IMR-90 (cell line): ENCODE measurements around the gene TLNRD1. TPM values are rescaled to one million over a fixed set of nuclear protein-coding genes. Genes with fewer than 3 reads are reported as not detected.

Experiments
- ATAC-seq: fragments of 200-7000 bp; cut with Tn5 transposase; 2 replicates; pipeline ENCODE4 v1.9.1; 2020; ENCODE audit warnings: low read depth, mild to moderate bottlenecking, moderate library complexity
- BruUV-seq: library from RNA; stranded (reverse); fragments of 400-500 nt; replicated peaks from 2 replicates; lab custom pipeline; 2021; lab: Mats Ljungman, UMichigan
- CTCF ChIA-PET: fragments of 300-600 bp; formaldehyde crosslinking; extraction: SDS; loops from one replicate; lab custom pipeline; 2021; ENCODE audit warnings: antibody characterized with exemption; lab: Yijun Ruan, JAX
- POLR2A ChIA-PET: fragments of 300-600 bp; sonication (Branson Sonifier 250); formaldehyde crosslinking; loops from one replicate; lab custom pipeline; 2022; ENCODE audit warnings: antibody characterized with exemption; ENCODE audit not compliant: unreplicated experiment; lab: Charles Lee
- DNase-seq: peaks from one replicate; pipeline ENCODE4 v3.0.0; 2013
- H2AFZ ChIP-seq: replicated peaks from 2 replicates; pipeline ENCODE3; 2013; ENCODE audit warnings: low read length, mild to moderate bottlenecking; ENCODE audit not compliant: poor library complexity
- H2AK5ac ChIP-seq: 2 replicates; pipeline ENCODE4 v1.6.1; 2013; ENCODE audit warnings: low read depth, low read length, inconsistent platforms
- H2AK9ac ChIP-seq: replicated peaks from 2 replicates; pipeline ENCODE3; 2013; ENCODE audit warnings: mild to moderate bottlenecking, low read depth, low read length, moderate library complexity; ENCODE audit not compliant: poor library complexity
- H2BK120ac ChIP-seq: 2 replicates; pipeline ENCODE4 v1.6.1; 2013; ENCODE audit warnings: low read depth, low read length, inconsistent platforms
- H2BK15ac ChIP-seq: 3 replicates; pipeline ENCODE4 v1.6.1; 2013; ENCODE audit warnings: low read depth, low read length, inconsistent platforms
- H2BK20ac ChIP-seq: 2 replicates; pipeline ENCODE4 v1.6.1; 2013; ENCODE audit warnings: low read depth, mild to moderate bottlenecking, inconsistent platforms, low read length, moderate library complexity
- H2BK5ac ChIP-seq: 2 replicates; pipeline ENCODE4 v1.6.1; 2013; ENCODE audit warnings: mild to moderate bottlenecking, low read depth, low read length, inconsistent platforms; ENCODE audit not compliant: poor library complexity, severe bottlenecking
- H3K14ac ChIP-seq: replicated peaks from 2 replicates; pipeline ENCODE4 v1.6.1; 2013; ENCODE audit warnings: low read depth, low read length, inconsistent platforms
- H3K18ac ChIP-seq: 2 replicates; pipeline ENCODE4 v1.6.1; 2013; ENCODE audit warnings: low read depth, low read length, control low read depth
- H3K23ac ChIP-seq: 2 replicates; pipeline ENCODE4 v1.6.1; 2013; ENCODE audit warnings: low read depth, low read length, inconsistent platforms
- H3K27ac ChIP-seq: 2 replicates; pipeline ENCODE4 v1.5.1; 2013; ENCODE audit warnings: mild to moderate bottlenecking, control low read depth, low read length; ENCODE audit not compliant: insufficient read depth
- H3K27me3 ChIP-seq: 2 replicates; pipeline ENCODE4 v1.6.1; 2013; ENCODE audit warnings: low read length; ENCODE audit not compliant: control insufficient read depth, insufficient read depth
- H3K36me3 ChIP-seq: 2 replicates; pipeline ENCODE4 v1.6.1; 2013; ENCODE audit warnings: low read length, mixed read lengths; ENCODE audit not compliant: control insufficient read depth, insufficient read depth
- H3K4ac ChIP-seq: 2 replicates; pipeline ENCODE4 v1.6.1; 2013; ENCODE audit warnings: low read depth, low read length, inconsistent platforms
- H3K4me1 ChIP-seq: 2 replicates; pipeline ENCODE4 v1.6.1; 2013; ENCODE audit warnings: low read length, mixed read lengths; ENCODE audit not compliant: control insufficient read depth, insufficient read depth
- H3K4me2 ChIP-seq: 2 replicates; pipeline ENCODE4 v1.6.1; 2013; ENCODE audit warnings: low read depth, mild to moderate bottlenecking, control low read depth, low read length, moderate library complexity
- H3K4me3 ChIP-seq: 2 replicates; pipeline ENCODE4 v1.5.1; 2013; ENCODE audit warnings: low read depth, mild to moderate bottlenecking, control low read depth, low read length, moderate library complexity; ENCODE audit not compliant: insufficient read depth
- H3K56ac ChIP-seq: 2 replicates; pipeline ENCODE4 v1.6.1; 2013; ENCODE audit warnings: low read length, inconsistent platforms; ENCODE audit not compliant: insufficient read depth; ENCODE audit errors: extremely low read depth
- H3K79me1 ChIP-seq, 2 experiments: 2 replicates each; pipeline ENCODE4 v1.6.1; 2013; ENCODE audit warnings: low read length in 2 of 2, inconsistent platforms in 1 of 2, low read depth in 1 of 2
- H3K9ac ChIP-seq: 2 replicates; pipeline ENCODE4 v1.6.1; 2013; ENCODE audit warnings: low read depth, low read length, control low read depth
- H3K9me1 ChIP-seq: 2 replicates; pipeline ENCODE4 v1.6.1; 2013; ENCODE audit warnings: low read length, inconsistent platforms; ENCODE audit not compliant: insufficient read depth
- H3K9me3 ChIP-seq: 2 replicates; pipeline ENCODE4 v1.6.1; 2013; ENCODE audit warnings: low read length; ENCODE audit not compliant: control insufficient read depth, insufficient read depth
- H4K20me1 ChIP-seq: 2 replicates; pipeline ENCODE4 v1.6.1; 2013; ENCODE audit warnings: low read length, inconsistent platforms; ENCODE audit not compliant: insufficient read depth
- H4K5ac ChIP-seq: 2 replicates; pipeline ENCODE4 v1.6.1; 2013; ENCODE audit warnings: mild to moderate bottlenecking, low read depth, low read length, control low read depth
- H4K8ac ChIP-seq, 2 experiments: 2 replicates each; pipeline ENCODE4 v1.6.1; 2013; ENCODE audit warnings: low read depth in 2 of 2, low read length in 2 of 2, control low read depth in 1 of 2, inconsistent platforms in 1 of 2
- H4K91ac ChIP-seq: 2 replicates; pipeline ENCODE4 v1.6.1; 2013; ENCODE audit warnings: low read depth, low read length, inconsistent platforms; ENCODE audit not compliant: insufficient read depth
- BHLHE40 ChIP-seq: fragments of 150-350 bp; IDR thresholded peaks from 2 replicates; pipeline ENCODE4 v1.6.1; 2016; ENCODE audit warnings: mild to moderate bottlenecking, low read depth, low read length
- CEBPB ChIP-seq: IDR thresholded peaks from 2 replicates; pipeline ENCODE4 v1.6.1; 2012; ENCODE audit warnings: low read depth, low read length, improper control_type of control experiment
- CHD1 ChIP-seq: IDR thresholded peaks from 2 replicates; pipeline ENCODE4 v1.6.1; 2012; ENCODE audit warnings: low read depth, low read length, improper control_type of control experiment
- FOS ChIP-seq: fragments of 150-350 bp; IDR thresholded peaks from 2 replicates; pipeline ENCODE4 v1.6.1; 2016; ENCODE audit warnings: low read depth, low read length
- MAFK ChIP-seq: IDR thresholded peaks from 2 replicates; pipeline ENCODE4 v1.6.1; 2012; ENCODE audit warnings: low read depth, low read length, improper control_type of control experiment
- MAZ ChIP-seq: IDR thresholded peaks from 2 replicates; pipeline ENCODE4 v1.6.1; 2012; ENCODE audit warnings: low read depth, mild to moderate bottlenecking, low read length, improper control_type of control experiment, moderate library complexity, borderline replicate concordance
- MXI1 ChIP-seq: IDR thresholded peaks from 2 replicates; pipeline ENCODE4 v1.6.1; 2012; ENCODE audit warnings: low read depth, mild to moderate bottlenecking, low read length, moderate library complexity, borderline replicate concordance
- NFE2L2 ChIP-seq: fragments of 150-350 bp; IDR thresholded peaks from 2 replicates; pipeline ENCODE4 v1.6.1; 2016; ENCODE audit warnings: low read depth, mild to moderate bottlenecking, low read length
- POLR2A ChIP-seq: IDR thresholded peaks from 2 replicates; pipeline ENCODE4 v1.6.1; 2012; ENCODE audit warnings: mild to moderate bottlenecking, low read depth, low read length
- RAD21 ChIP-seq: IDR thresholded peaks from 2 replicates; pipeline ENCODE4 v1.6.1; 2012; ENCODE audit warnings: low read length, improper control_type of control experiment
- RCOR1 ChIP-seq: IDR thresholded peaks from 2 replicates; pipeline ENCODE4 v1.6.1; 2012; ENCODE audit warnings: mild to moderate bottlenecking, low read length, improper control_type of control experiment; ENCODE audit not compliant: insufficient replicate concordance
- RFX5 ChIP-seq: IDR thresholded peaks from 2 replicates; pipeline ENCODE4 v1.8.0; 2012; ENCODE audit warnings: low read depth, mild to moderate bottlenecking, low read length, moderate library complexity
- SMC3 ChIP-seq: fragments of 150-350 bp; IDR thresholded peaks from 2 replicates; pipeline ENCODE4 v1.6.1; 2016; ENCODE audit warnings: low read depth, mild to moderate bottlenecking, antibody characterized with exemption, low read length, moderate library complexity
- WGBS, 2 experiments: methylation state at CpG; one replicate each; pipeline versions ENCODE4 v1.1.5 to v1.1.7; 2013; ENCODE audit warnings: missing lambda C conversion rate in 2 of 2; ENCODE audit not compliant: insufficient read length in 1 of 2; ENCODE audit errors: extremely low coverage in 2 of 2; 5-methylcytosine and 5-hydroxymethylcytosine counted together
- dilution Hi-C: fragments of 300-500 bp; cut with HindIII; formaldehyde crosslinking; loops from one replicate; pipeline ENCODE4 v1.14.3; 2018; ENCODE audit warnings: low sequenced_read_pairs; ENCODE audit not compliant: unreplicated experiment
- in situ Hi-C: fragments of 300-500 bp; cut with MboI; formaldehyde crosslinking; loops from 3 replicates; pipeline ENCODE4 v1.14.3; 2019; ENCODE audit warnings: low sequenced_read_pairs, inconsistent platforms, mixed read lengths
- intact Hi-C: fragments of 100-400 bp; cut with micrococcal nuclease; formaldehyde crosslinking; loops from 2 replicates; pipeline ENCODE4 v1.10.0; 2022
- polyA plus RNA-seq, 3 experiments: library from polyadenylated mRNA; depleted of rRNA; stranded (reverse); fragments of >200 nt; gene quantifications; 2 replicates each; pipeline ENCODE4 v1.2.3, GENCODE V29; 2012; ENCODE audit warnings: low replicate concordance in 1 of 3
- total RNA-seq: library from RNA; depleted of rRNA; stranded (reverse); fragments of >200 nt; gene quantifications from 2 replicates; pipeline ENCODE4 v1.2.3, GENCODE V29; 2012
- TF ChIP-seq, protein P1 (sequence below): fragments of 150-350 bp; IDR thresholded peaks from 2 replicates; pipeline ENCODE4 v1.6.1; 2016; ENCODE audit warnings: low read depth, mild to moderate bottlenecking, low read length, moderate library complexity, borderline replicate concordance
- TF ChIP-seq, protein P2 (sequence below): conservative IDR thresholded peaks from 2 replicates; pipeline ENCODE4 v1.5.1; 2012; ENCODE audit warnings: mild to moderate bottlenecking, low read depth, low read length, improper control_type of control experiment
- TF ChIP-seq, protein P3 (sequence below): fragments of 150-350 bp; IDR thresholded peaks from 2 replicates; pipeline ENCODE4 v1.6.1; 2017; ENCODE audit warnings: mild to moderate bottlenecking, antibody characterized with exemption, low read length, low read depth

The TLNRD1 gene
- total and polyA plus RNA-seq, 2 of the 4 experiments (the other 2 are of a cell fraction): 2.2 to 6.8 TPM

DNA sequence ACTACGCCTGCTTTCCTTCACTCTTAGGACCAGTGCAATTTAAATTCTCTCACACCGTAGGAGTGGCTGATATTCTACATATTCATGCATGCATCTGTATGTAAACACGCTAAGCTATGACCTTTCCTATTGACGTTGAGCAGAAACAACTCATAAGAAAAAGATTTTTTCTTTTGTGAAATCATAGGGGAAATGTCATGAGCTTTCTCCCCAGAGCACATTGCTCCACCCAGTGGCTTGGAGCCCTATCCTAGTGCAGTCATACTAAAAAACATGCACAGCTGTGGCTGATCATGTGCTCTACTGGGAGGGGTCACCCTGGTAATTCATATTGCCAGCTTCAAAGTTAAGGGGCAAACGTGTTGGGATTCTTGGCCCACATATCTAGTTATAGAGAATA, 9.3 kb upstream of the TLNRD1 start:
- Histone ChIP-seq H3K56ac (no peak overlapping the region), H2BK120ac (no peak overlapping the region), H2AFZ (no peak overlapping the region), H2BK20ac (no peak overlapping the region), H3K79me1 (peaks cover 9 to 32% of the 10 kb centered on the region in 2 experiments), H3K9me3 (no peaks in the 10 kb centered on the region), H3K14ac (no peak overlapping the region), H2AK9ac (no peak overlapping the region), H4K91ac (no peak overlapping the region), H4K8ac (peak overlapping the region; percentile 6 to 48; a peak in 2 of 4 replicates), H3K36me3 (no peaks in the 10 kb centered on the region), H4K20me1 (peaks cover 13% of the 10 kb centered on the region; the same call in 1 of the 2 replicates), H4K5ac (no peak overlapping the region), H2BK15ac (0 out of 3 replicates have a peak overlapping the region, but pooled peaks have one; percentile 4), H3K27me3 (no peaks in the 10 kb centered on the region), H3K27ac (no peak overlapping the region), H3K4me2 (no peak overlapping the region), H3K4me3 (no peak overlapping the region), H3K4me1 (peaks cover 6% of the 10 kb centered on the region), H2AK5ac (no peak overlapping the region), H3K23ac (0 out of 2 replicates have a peak overlapping the region, but pooled peaks have one; percentile 29), H3K9me1 (peaks cover 19% of the 10 kb centered on the region), H3K4ac (no peak overlapping the region), H3K9ac (no peak overlapping the region), H3K18ac (no peak overlapping the region), H2BK5ac (peak overlapping the region; percentile 12)
- BruUV-seq: no TSS peak
- ATAC-seq: peak; percentile 22
- ChIA-PET POLR2A (interaction anchor here (1.0 kb wide), 1 partner anchor 10 kb away, joined by 3 read pairs; the partner anchor contains the start of gene TLNRD1), CTCF (interaction anchor here (0.6 to 1.6 kb wide), 2 partner anchors 72 to 275 kb away, joined by 3 to 8 read pairs; no protein-coding TSS in a partner anchor)
- intact Hi-C loops: no loop called here
- WGBS, 2 experiments: no CpG with 5 or more reads among the region's 5 CpGs
- in situ Hi-C loops: loop anchor here (10.0 kb wide), 1 partner anchor 273 kb away; no protein-coding TSS in a partner anchor
- dilution Hi-C loops: no loop called here
- TF ChIP-seq RFX5: no peak
- no peak for TF ChIP-seq BHLHE40
- TF ChIP-seq, protein P1, sequence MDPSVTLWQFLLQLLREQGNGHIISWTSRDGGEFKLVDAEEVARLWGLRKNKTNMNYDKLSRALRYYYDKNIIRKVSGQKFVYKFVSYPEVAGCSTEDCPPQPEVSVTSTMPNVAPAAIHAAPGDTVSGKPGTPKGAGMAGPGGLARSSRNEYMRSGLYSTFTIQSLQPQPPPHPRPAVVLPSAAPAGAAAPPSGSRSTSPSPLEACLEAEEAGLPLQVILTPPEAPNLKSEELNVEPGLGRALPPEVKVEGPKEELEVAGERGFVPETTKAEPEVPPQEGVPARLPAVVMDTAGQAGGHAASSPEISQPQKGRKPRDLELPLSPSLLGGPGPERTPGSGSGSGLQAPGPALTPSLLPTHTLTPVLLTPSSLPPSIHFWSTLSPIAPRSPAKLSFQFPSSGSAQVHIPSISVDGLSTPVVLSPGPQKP: no peak
- no peak for TF ChIP-seq MAFK
- TF ChIP-seq CEBPB: peak; percentile 23; the same call in 1 of the 2 replicates
- TF ChIP-seq, protein P2, sequence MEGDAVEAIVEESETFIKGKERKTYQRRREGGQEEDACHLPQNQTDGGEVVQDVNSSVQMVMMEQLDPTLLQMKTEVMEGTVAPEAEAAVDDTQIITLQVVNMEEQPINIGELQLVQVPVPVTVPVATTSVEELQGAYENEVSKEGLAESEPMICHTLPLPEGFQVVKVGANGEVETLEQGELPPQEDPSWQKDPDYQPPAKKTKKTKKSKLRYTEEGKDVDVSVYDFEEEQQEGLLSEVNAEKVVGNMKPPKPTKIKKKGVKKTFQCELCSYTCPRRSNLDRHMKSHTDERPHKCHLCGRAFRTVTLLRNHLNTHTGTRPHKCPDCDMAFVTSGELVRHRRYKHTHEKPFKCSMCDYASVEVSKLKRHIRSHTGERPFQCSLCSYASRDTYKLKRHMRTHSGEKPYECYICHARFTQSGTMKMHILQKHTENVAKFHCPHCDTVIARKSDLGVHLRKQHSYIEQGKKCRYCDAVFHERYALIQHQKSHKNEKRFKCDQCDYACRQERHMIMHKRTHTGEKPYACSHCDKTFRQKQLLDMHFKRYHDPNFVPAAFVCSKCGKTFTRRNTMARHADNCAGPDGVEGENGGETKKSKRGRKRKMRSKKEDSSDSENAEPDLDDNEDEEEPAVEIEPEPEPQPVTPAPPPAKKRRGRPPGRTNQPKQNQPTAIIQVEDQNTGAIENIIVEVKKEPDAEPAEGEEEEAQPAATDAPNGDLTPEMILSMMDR: 0 out of 2 replicates have a peak, but pooled peaks have one; percentile 8
- TF ChIP-seq MAZ: no peak
- TF ChIP-seq RAD21: no peak
- TF ChIP-seq CHD1: no peak
- TF ChIP-seq FOS: no peak
- TF ChIP-seq, protein P3, sequence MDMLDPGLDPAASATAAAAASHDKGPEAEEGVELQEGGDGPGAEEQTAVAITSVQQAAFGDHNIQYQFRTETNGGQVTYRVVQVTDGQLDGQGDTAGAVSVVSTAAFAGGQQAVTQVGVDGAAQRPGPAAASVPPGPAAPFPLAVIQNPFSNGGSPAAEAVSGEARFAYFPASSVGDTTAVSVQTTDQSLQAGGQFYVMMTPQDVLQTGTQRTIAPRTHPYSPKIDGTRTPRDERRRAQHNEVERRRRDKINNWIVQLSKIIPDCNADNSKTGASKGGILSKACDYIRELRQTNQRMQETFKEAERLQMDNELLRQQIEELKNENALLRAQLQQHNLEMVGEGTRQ: peak; percentile 46
- TF ChIP-seq MXI1: no peak
- no peak for TF ChIP-seq SMC3
- no peak for TF ChIP-seq NFE2L2
- TF ChIP-seq RCOR1: no peak
- TF ChIP-seq POLR2A: no peak
- DNase-seq: peak; percentile 73
